DND-41 (cell line): Measurements from ENCODE around the gene PPP1R12A.

Experiments
- ATAC-seq: fragments of 200-7000 bp; cut with Tn5 transposase; 3 replicates; pipeline ENCODE4 v1.9.1; 2021; ENCODE audit warnings: low read depth; ENCODE audit not compliant: insufficient read depth
- DNase-seq: peaks from one replicate; pipeline ENCODE4 v3.0.0-alpha.2; 2020
- H2AFZ ChIP-seq: 2 replicates; pipeline ENCODE4 v1.6.0; 2012; ENCODE audit warnings: low read depth, low read length
- H3K27ac ChIP-seq: 2 replicates; pipeline ENCODE4 v1.5.1; 2012; ENCODE audit warnings: low read length, inconsistent platforms
- H3K27me3 ChIP-seq: fragments of 200-600 bp; sonication (generic); 2 replicates; pipeline ENCODE4 v1.6.0; 2012; ENCODE audit warnings: low read length, mild to moderate bottlenecking, inconsistent platforms; ENCODE audit not compliant: insufficient read depth, poor library complexity
- H3K36me3 ChIP-seq: 2 replicates; pipeline ENCODE4 v1.5.1; 2012; ENCODE audit warnings: low read length, inconsistent platforms; ENCODE audit not compliant: insufficient read depth
- H3K4me1 ChIP-seq: 2 replicates; pipeline ENCODE4 v1.5.1; 2012; ENCODE audit warnings: mild to moderate bottlenecking, low read length; ENCODE audit not compliant: insufficient read depth
- H3K4me2 ChIP-seq: 2 replicates; pipeline ENCODE4 v1.6.0; 2012; ENCODE audit warnings: mild to moderate bottlenecking, moderate library complexity, low read length, inconsistent platforms; ENCODE audit not compliant: insufficient read depth
- H3K4me3 ChIP-seq, 2 experiments: fragments of 200-600 bp in 1 of 2; shearing (Covaris generic) in 1 of 2; 2 replicates each; pipeline ENCODE4 v1.5.1; 2012 to 2016; ENCODE audit warnings: inconsistent platforms in 2 of 2, low read length in 2 of 2, mild to moderate bottlenecking in 2 of 2, low read depth in 1 of 2, moderate library complexity in 1 of 2
- H3K79me2 ChIP-seq: 2 replicates; pipeline ENCODE4 v1.6.0; 2012; ENCODE audit warnings: low read length, inconsistent platforms; ENCODE audit not compliant: insufficient read depth
- H3K9ac ChIP-seq: 2 replicates; pipeline ENCODE4 v1.6.0; 2012; ENCODE audit warnings: low read depth, mild to moderate bottlenecking, inconsistent platforms, low read length, moderate library complexity
- H3K9me3 ChIP-seq: 2 replicates; pipeline ENCODE4 v1.5.1; 2012; ENCODE audit warnings: low read length, moderate library complexity, mild to moderate bottlenecking, inconsistent platforms; ENCODE audit not compliant: insufficient read depth, severe bottlenecking
- H4K20me1 ChIP-seq: 2 replicates; pipeline ENCODE4 v1.6.0; 2012; ENCODE audit warnings: low read length; ENCODE audit not compliant: insufficient read depth
- EZH2 ChIP-seq: IDR thresholded peaks from 3 replicates; pipeline ENCODE4 v1.6.1; 2012; ENCODE audit warnings: borderline replicate concordance, low read depth, mild to moderate bottlenecking, moderate library complexity, low read length, inconsistent platforms; ENCODE audit not compliant: severe bottlenecking
- TF ChIP-seq, protein P1 (sequence below): IDR thresholded peaks from 2 replicates; pipeline ENCODE4 v1.5.1; 2012; ENCODE audit warnings: borderline replicate concordance, low read length, moderate library complexity, mild to moderate bottlenecking; ENCODE audit not compliant: poor library complexity, severe bottlenecking; ENCODE audit errors: extremely low read depth

PPP1R12A gene

DNA sequence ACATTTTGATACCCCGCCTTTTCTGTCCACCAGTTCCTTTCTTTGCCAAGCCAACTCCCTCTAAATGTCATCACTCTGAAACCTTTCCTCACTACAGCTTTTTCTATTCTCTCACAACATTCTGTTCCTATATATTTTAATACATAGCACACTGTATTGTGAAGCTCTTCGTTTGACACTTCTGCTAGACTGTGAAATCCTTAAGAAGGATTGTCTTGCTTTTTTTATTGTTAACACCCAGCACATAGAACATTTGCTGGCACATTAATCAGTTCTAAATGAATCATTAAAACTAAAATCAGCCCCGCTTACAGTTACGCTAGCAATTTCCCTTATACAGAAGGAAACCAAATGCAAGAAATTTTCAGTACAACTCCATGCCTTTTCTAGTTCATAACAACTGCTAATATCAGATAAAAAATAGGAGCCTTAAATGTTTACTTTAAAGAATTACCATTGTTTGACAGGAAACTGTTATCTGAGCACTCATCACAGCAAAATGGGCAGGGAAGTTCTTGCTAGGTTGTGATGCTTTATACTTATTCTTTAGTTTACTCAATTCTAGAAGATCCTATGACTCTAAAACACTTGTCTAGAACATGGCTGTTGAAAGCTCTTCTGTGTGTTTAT lies 93.5 kb downstream of the PPP1R12A start:
- no peak for DNase-seq
- Histone ChIP-seq H3K4me3 (no peak overlapping the region), H2AFZ (no peak overlapping the region), H3K27ac (no peak overlapping the region), H4K20me1 (no peaks in the 10 kb centered on the region), H3K79me2 (peaks cover 57% of the 10 kb centered on the region), H3K4me2 (no peak overlapping the region), H3K9ac (no peak overlapping the region), H3K4me1 (peaks cover 3% of the 10 kb centered on the region; the same call in 1 of the 2 replicates), H3K36me3 (peaks cover 67% of the 10 kb centered on the region), H3K27me3 (no peaks in the 10 kb centered on the region), H3K9me3 (peaks cover 30% of the 10 kb centered on the region)
- no peak for ATAC-seq
- TF ChIP-seq, protein P1, sequence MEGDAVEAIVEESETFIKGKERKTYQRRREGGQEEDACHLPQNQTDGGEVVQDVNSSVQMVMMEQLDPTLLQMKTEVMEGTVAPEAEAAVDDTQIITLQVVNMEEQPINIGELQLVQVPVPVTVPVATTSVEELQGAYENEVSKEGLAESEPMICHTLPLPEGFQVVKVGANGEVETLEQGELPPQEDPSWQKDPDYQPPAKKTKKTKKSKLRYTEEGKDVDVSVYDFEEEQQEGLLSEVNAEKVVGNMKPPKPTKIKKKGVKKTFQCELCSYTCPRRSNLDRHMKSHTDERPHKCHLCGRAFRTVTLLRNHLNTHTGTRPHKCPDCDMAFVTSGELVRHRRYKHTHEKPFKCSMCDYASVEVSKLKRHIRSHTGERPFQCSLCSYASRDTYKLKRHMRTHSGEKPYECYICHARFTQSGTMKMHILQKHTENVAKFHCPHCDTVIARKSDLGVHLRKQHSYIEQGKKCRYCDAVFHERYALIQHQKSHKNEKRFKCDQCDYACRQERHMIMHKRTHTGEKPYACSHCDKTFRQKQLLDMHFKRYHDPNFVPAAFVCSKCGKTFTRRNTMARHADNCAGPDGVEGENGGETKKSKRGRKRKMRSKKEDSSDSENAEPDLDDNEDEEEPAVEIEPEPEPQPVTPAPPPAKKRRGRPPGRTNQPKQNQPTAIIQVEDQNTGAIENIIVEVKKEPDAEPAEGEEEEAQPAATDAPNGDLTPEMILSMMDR, result no peak
- no peak for TF ChIP-seq EZH2

DNA sequence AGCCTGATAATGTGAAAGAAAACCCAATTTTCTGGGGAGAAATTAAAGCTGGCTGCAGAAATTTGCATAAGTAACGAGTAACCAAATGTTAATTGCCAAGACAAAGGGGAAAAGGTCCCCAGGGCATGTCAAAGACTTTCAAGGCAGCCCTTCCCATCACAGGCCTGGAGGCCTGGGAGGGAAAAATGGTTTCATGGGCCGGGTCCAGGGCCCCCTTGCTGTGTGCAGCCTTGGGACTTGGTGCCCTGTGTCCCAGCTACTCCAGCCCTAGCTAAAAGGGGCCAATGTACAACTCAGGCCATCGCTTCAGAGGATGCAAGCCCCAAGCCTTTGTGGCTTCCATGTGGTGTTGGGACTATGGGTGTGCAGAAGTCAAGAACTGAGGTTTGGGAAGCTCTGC lies 96.5 kb downstream of the PPP1R12A start:
- DNase-seq (no peak), ATAC-seq (no peak)
- Histone ChIP-seq H3K4me3 (no peak overlapping the region), H3K4me1 (peaks cover 3% of the 10 kb centered on the region; the same call in 1 of the 2 replicates), H3K4me2 (no peak overlapping the region), H3K9ac (no peak overlapping the region), H3K79me2 (peaks cover 63% of the 10 kb centered on the region), H4K20me1 (peaks cover 17% of the 10 kb centered on the region; the same call in 1 of the 2 replicates), H3K27ac (no peak overlapping the region), H3K36me3 (peaks cover 57% of the 10 kb centered on the region), H3K9me3 (peaks cover 30% of the 10 kb centered on the region), H3K27me3 (no peaks in the 10 kb centered on the region), H2AFZ (no peak overlapping the region)
- TF ChIP-seq, protein P1, result no peak
- no peak for TF ChIP-seq EZH2

DNA sequence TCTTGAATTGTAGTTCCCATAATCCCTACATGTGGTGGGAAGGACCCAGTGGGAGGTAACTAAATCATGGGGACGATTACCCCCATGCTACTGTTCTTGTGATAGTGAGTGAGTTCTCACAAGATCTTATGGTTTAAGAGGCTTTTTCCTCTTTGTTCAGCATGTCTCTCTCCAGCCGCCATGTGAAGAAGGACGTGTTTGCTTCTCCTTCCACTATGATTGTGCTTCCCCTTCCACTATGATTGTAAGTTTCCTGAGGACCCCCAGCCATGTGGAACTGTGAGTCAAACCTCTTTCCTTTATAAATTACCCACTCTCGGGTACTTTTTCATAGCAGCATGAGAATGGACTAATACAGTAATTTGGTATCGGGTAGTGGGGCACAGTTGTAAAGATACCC lies 97.3 kb downstream of the PPP1R12A start:
- Histone ChIP-seq H4K20me1 (peaks cover 22% of the 10 kb centered on the region; the same call in 1 of the 2 replicates), H3K79me2 (peaks cover 66% of the 10 kb centered on the region), H3K4me1 (peaks cover 3% of the 10 kb centered on the region; the same call in 1 of the 2 replicates), H3K4me3 (no peak overlapping the region), H3K9me3 (peaks cover 30% of the 10 kb centered on the region), H3K9ac (no peak overlapping the region), H3K36me3 (peaks cover 56% of the 10 kb centered on the region), H2AFZ (no peak overlapping the region), H3K4me2 (no peak overlapping the region), H3K27ac (no peak overlapping the region), H3K27me3 (no peaks in the 10 kb centered on the region)
- DNase-seq, result no peak
- no peak for TF ChIP-seq EZH2
- TF ChIP-seq, protein P1, result no peak
- no peak for ATAC-seq
